Measurements from ENCODE around the gene IQGAP2. TPM values are rescaled to one million over a fixed set of nuclear protein-coding genes. Genes with fewer than 3 reads are reported as not detected.

The IQGAP2 gene
- total RNA-seq, 2 donors from 2014 or later: 15.3 to 17.6 TPM

GRCh38 chr5:76528547-76529331 is 125.7 kb downstream of the IQGAP2 start:
- Histone ChIP-seq H3K27ac (no peak overlapping the region), H3K4me3 (no peak overlapping the region), H3K36me3 (no peaks in the 10 kb centered on the region), H3K9me3 (no peaks in the 10 kb centered on the region), H3K4me1 (ENCODE audit: control insufficient read depth in 1 of 2, low read depth in 2 of 2) (no peaks in the 10 kb centered on the region), H3K27me3 (replicated peaks; ENCODE audit: insufficient read depth) (no peaks in the 10 kb centered on the region)
- ATAC-seq (ENCODE audit: insufficient number of reproducible peaks, low FRiP score, low read depth) (no peak), DNase-seq (ENCODE audit: low spot score) (no peak)
- TF ChIP-seq CTCF (IDR thresholded peaks at IDR 0.05): no peak

GRCh38 chr5:76529464-76530344 is 126.6 kb downstream of the IQGAP2 start:
- H3K4me3 ChIP-seq: no peak overlapping the region
- H3K4me1 ChIP-seq (ENCODE audit: control insufficient read depth in 1 of 2, low read depth in 2 of 2): no peaks in the 10 kb centered on the region
- ATAC-seq (ENCODE audit: insufficient number of reproducible peaks, low FRiP score, low read depth) (no peak), DNase-seq (ENCODE audit: low spot score) (no peak)
- H3K9me3 ChIP-seq: no peaks in the 10 kb centered on the region
- no peaks in the 10 kb centered on the region for H3K36me3 ChIP-seq
- H3K27ac ChIP-seq: no peak overlapping the region
- H3K27me3 ChIP-seq (replicated peaks; ENCODE audit: insufficient read depth): no peaks in the 10 kb centered on the region
- TF ChIP-seq CTCF (IDR thresholded peaks at IDR 0.05): no peak

- no peak for DNase-seq (ENCODE audit: low spot score)
- Histone ChIP-seq H3K27me3 (replicated peaks; ENCODE audit: insufficient read depth) (no peaks in the 10 kb centered on the region), H3K4me3 (no peak overlapping the region), H3K27ac (no peak overlapping the region), H3K9me3 (no peaks in the 10 kb centered on the region), H3K4me1 (ENCODE audit: control insufficient read depth in 1 of 2, low read depth in 2 of 2) (no peaks in the 10 kb centered on the region), H3K36me3 (no peaks in the 10 kb centered on the region)
- no peak for ATAC-seq (ENCODE audit: insufficient number of reproducible peaks, low FRiP score, low read depth)
- TF ChIP-seq CTCF (IDR thresholded peaks at IDR 0.05): no peak
Measured at GRCh38 chr5:76532052-76532451, 129.0 kb downstream of the IQGAP2 start.

GRCh38 chr5:76532973-76533372 is 129.9 kb downstream of the IQGAP2 start:
- DNase-seq (ENCODE audit: low spot score) (no peak), ATAC-seq (ENCODE audit: insufficient number of reproducible peaks, low FRiP score, low read depth) (no peak)
- Histone ChIP-seq H3K36me3 (no peaks in the 10 kb centered on the region), H3K27me3 (replicated peaks; ENCODE audit: insufficient read depth) (no peaks in the 10 kb centered on the region), H3K9me3 (no peaks in the 10 kb centered on the region), H3K4me3 (no peak overlapping the region), H3K27ac (no peak overlapping the region), H3K4me1 (ENCODE audit: control insufficient read depth in 1 of 2, low read depth in 2 of 2) (no peaks in the 10 kb centered on the region)
- TF ChIP-seq CTCF (IDR thresholded peaks at IDR 0.05): no peak

GRCh38 chr5:76535577-76535976 is 132.5 kb downstream of the IQGAP2 start:
- no peak for DNase-seq (ENCODE audit: low spot score)
- no peak overlapping the region for H3K4me3 ChIP-seq
- no peaks in the 10 kb centered on the region for H3K4me1 ChIP-seq (ENCODE audit: control insufficient read depth in 1 of 2, low read depth in 2 of 2)
- no peaks in the 10 kb centered on the region for H3K36me3 ChIP-seq
- no peaks in the 10 kb centered on the region for H3K9me3 ChIP-seq
- H3K27me3 ChIP-seq (replicated peaks; ENCODE audit: insufficient read depth): no peaks in the 10 kb centered on the region
- ATAC-seq (ENCODE audit: insufficient number of reproducible peaks, low FRiP score, low read depth): no peak
- H3K27ac ChIP-seq: no peak overlapping the region
- TF ChIP-seq CTCF (IDR thresholded peaks at IDR 0.05): no peak
